GDM1 (cell line): Measurements from ENCODE around the gene ANO6.
A peak's percentile ranks its signal among the peaks of the same experiment; 100 is the strongest.
"Not testable (repeated sequence)": the region's sequence is repeated elsewhere in the genome, so short reads cannot be mapped to it uniquely, and the experiment has no call there.

Experiments
- DNase-seq: peaks from one replicate; lab custom pipeline; 2025; lab: John Stamatoyannopoulos, UW

Gene ANO6

DNA sequence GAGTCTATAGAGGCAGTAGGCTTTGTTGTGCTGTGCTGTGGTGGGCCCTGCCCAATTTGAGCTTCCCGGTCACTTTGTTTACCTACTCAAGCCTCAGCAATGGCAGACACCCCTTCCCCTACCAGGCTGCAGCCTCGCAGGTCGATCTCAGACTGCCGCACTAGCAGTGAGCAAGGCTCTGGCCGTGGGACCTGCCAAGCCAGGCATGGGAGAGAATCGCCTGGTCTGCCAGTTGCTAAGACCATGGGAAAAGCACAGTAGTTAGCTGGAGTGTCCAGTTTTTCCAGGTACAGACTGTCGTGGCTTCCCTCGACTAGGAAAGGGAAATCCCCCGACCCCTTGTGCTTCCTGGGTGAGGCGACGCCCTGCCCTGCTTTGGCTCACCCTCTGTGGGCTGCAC is 26.3 kb downstream of the ANO6 start:
- DNase-seq, result no peak

DNA sequence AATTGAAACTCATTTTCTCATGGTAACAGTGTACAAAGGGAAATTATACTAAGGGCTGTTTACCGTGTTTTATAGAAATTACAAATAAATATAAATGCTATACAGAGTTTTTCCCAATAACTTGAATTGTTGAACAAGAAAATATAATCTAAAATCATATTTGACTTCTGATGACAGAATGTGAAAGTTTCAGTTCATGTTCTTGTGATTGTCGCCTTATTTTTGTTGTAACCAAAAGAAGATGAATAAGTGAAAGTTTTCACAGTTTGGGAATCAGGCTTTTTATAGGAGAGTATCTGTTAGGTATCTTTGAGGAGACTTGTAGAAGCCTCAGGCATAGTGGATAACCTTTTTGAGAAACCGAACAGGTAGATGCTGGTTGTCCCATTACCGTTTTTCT is 28.1 kb downstream of the ANO6 start:
- DNase-seq, result no peak

DNA sequence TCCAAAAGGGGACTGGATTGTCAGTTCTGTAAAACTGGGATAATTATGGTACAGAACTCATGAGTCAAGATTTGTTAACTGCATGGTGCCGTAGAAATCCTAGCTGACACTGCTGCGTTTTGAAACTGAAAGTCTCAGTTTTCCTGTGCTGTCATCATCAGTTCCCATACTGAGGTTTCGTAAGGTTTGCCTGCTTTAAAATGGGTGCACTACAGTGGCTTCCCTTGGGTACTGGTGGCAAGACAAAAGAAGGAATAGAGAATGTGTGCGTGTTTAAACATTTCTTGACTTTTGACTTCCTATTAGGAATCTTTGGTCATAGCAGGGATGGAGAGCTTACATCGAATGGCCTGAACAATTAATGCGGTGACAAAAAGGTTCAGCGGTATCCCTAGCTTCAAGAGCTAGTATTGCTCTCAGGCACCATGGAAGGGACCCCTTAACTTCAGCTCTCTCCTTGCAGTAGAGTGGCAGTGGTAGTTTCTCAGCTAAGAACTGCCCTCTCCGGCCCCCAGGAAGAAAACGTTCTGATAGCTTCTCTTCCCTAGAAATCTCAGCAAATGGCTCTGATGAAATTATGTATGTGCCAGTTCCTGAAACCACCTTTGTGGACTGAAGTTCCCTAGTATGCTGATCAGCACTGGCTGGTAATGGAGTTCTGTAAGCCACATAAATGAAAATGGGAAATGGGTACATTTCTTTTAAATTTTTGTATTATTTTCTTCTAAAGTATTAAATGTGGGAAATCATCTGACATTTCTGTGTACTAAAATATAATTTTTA is 28.9 kb downstream of the ANO6 start:
- no peak for DNase-seq

DNA sequence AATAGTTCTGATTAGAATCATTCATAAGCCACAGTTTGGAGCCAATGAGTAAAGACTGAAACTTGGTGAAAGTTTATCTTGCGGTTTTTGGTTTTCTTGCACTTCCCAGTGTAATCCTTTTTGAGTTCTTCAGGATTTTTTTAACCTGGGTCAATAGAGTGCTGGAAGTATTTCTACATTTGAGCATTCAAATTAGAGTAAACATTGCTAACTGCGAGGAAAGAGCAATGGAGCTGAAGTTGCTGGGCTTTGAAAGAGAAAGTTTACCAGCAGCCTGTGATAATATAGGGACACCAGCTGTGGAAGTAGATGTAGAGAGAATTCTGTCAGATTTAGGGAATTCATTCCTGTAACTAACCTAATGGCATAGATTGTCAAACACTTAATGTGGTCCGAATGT is 30.3 kb downstream of the ANO6 start:
- no peak for DNase-seq

DNA sequence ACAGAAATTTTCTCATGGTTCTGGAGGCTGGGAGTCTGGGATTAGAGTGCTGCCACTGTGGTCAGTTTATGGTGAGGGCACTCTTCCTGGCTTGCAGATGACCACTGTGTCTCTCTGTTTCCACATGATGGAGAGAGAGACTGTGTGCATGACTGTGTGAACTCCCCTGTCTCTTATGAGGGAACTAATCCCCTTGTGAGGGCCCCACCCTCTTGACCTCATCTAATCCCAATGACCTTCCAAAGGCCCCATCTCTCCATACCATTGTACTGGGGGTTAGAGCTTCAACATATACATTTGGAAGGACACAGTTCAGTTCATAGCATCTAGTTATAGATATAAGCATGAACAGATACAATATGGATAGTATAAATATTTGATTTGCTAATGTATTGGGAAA is 31.7 kb downstream of the ANO6 start:
- DNase-seq, result no peak

DNA sequence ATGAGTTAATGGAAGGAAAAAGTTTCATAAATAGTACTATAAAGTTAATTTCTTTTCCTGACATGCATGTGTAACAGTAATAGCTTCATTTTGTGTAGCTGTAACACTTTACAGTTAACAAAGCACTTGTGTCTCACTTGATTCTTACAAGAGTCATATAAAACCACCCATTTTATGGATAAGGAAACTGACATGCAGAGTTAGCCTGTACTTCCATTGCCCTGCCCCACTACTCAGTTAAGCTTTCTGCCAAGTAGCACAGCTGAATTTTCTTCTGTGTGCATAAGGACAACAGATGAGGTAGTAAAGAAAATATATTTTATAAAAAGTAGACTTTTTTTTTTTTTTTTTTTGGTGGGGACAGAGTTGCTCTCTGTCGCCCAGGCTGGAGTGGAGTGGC is 32.2 kb downstream of the ANO6 start:
- no peak for DNase-seq

DNA sequence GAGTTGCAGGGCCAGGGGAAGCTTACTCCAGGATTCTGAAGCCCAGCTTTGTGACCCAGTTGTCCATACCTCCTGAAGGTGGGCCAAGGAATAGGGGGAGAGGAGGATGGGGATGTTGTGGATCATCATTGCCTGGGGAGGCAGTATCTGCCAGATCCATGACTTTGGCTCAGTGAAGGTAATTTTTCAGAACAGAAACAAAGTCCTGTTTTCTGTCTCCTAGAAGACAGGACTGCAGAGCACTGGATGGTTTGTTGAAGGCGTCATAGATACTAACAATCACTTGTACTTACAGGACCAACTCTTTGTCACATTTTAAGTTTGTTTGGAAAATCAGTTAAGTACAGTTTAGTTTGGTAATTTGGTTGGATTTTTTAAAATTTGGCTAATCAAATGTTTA is 38.4 kb downstream of the ANO6 start:
- DNase-seq, result no peak

DNA sequence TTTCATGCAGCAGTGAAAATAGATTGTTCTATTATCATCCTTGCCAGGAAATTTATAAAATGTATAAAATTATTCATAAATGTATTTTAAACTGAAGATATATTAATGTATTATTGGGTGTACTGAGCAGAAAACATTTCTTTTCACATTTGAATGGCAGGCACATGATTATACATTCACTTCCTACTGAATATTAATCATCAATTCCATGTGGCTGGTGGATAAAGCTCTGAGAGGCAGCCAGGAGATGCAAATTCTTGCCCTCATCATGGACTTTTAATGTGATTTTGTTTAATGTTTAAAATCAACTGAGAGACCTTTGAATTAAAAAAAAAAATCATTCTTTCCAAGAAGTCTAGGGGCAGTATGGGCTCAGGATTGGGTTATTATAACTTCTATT is 40.8 kb downstream of the ANO6 start:
- DNase-seq, result no peak

DNA sequence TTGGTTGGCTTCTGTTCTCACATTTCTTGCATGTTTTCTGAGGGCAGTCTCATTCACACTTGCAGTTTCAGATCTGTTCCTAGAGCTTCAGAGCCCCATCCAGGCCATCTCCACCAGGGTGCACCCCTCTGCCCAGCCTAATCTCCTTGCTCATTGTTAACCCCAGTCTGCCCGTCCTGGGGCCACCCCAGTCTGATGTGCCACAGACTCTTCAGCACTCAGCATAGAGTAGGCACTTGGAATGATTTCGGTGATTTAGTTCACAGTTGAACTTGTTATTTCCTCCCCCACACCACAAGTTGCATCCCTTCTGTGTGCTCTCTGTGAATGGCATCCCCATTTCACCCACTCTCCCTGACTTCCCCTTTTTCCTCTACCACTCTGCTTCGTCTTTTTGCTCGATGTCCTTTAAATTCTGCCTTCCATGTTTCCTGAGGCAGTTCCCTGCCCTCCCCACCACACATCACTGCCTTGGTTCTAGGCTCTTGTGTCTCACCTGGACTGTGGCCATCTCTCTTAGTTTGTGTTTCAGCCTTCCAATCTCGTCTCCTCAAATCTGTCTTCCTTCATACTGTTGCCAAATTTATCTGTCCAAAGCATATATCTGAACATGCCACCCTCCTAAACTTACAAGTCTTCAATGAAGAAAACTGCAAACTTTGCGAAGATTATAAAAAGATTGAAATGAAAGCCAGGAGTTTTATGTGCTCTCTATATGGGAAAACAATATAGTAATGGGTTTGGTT is 41.5 kb downstream of the ANO6 start:
- peak; percentile 62 for DNase-seq

DNA sequence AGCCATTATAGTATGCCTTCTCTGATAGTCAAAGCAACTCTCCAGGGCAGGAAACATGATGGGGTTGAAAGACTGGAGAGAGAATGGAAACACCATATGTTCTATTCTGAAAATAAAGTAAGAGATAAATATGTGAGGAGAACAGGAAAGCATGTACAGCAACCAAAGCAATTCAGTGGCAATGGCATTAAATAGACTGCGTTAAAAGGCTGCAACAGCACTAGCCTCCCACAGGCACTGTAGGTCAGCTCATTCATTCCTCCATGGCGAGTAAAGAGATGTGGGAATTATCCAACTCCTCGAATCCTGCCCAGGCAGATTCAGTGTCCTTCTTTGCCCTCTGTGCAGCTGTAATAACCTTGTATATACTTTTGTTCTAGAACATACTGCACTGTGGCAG is 43.8 kb downstream of the ANO6 start:
- no peak for DNase-seq

DNA sequence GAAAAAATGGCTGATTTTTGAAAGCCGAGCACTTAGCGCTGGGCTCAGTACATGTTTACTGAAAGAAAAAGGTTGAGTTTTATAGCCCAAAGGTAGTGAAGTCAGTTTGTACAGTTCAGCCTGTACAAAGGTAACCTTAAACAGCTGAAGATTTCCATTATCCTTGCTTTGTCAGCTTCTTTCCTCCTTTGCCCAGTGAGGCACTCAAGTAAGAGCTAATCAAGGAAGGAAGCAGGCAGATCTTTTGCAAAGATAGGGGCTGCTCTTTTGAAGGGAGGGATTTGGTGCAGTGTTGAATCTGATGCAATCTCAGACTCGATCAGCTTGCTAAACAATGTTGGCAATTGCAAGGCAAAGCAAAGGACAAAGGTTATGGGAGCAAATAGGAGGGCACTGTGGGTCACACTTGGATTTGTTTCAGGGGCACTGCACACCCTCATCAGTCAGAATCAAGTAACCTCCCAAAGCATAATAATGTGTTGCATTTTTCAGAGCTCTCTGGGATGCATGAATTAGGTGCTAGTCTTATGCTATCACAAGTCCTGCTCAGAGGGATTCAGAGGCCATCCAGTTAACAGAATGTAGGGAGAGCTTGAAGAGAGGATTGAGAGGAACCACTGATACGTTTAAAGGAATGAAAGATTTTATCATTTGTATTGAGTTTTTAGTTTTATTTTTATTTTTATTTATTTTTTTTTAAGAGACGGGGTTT is 44.4 kb downstream of the ANO6 start:
- no peak for DNase-seq

DNA sequence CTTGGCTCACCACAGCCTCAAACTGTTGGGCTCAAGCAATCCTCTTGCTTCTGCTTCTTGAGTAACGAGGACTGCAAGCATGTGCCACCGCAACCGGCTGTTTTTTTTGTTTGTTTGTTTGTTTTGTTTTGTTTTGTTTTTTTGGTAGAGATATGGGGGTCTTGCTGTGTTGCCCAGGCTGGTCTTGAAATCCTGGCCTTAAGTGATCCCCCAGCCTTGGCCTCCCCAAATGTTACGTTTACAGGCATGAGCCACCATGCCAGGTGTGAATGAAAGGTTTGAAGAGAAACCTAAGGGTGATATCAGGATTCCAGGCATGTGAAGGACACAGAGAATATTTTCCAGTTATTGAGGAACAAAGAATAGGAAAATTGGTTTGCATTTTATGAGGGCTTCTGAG is 45.0 kb downstream of the ANO6 start:
- no peak for DNase-seq

DNA sequence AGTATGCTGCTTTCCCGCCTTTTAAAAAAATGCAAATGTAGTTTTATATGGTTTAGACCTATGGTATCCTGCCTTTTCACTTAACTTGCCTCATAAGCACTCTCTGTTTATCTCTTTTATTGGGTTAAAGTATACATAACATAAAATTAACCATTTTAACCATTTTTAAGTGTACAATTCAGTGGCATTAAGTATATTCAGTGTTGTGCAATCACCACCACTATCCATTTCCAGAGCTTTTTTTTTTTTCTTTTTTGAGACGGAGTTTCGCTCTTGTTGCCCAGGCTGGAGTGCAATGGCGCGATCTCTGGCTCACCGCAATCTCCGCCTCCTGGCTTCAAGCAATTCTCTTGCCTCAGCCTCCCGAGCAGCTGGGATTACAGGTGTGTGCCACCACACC is 46.3 kb downstream of the ANO6 start:
- not testable (repeated sequence) for DNase-seq

DNA sequence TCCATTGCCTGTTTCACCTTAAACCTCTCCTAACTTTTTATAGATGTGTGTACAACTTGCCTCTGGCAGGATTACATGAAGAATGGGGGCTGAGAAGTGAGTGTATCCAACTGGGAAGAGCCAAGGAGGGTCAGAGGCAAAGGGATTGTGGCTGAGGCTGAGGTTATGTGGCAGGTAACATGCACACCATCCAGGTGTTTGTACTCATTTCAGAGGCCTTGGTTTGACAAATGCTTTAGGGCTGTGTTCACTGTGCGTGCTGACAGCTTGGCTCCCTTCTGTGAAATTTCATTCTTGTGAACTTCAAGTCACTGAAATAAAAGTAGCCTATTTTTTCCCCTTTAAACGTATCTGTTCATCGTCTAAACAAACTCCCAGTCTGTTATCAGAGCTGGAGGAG is 47.7 kb downstream of the ANO6 start:
- DNase-seq, result no peak

DNA sequence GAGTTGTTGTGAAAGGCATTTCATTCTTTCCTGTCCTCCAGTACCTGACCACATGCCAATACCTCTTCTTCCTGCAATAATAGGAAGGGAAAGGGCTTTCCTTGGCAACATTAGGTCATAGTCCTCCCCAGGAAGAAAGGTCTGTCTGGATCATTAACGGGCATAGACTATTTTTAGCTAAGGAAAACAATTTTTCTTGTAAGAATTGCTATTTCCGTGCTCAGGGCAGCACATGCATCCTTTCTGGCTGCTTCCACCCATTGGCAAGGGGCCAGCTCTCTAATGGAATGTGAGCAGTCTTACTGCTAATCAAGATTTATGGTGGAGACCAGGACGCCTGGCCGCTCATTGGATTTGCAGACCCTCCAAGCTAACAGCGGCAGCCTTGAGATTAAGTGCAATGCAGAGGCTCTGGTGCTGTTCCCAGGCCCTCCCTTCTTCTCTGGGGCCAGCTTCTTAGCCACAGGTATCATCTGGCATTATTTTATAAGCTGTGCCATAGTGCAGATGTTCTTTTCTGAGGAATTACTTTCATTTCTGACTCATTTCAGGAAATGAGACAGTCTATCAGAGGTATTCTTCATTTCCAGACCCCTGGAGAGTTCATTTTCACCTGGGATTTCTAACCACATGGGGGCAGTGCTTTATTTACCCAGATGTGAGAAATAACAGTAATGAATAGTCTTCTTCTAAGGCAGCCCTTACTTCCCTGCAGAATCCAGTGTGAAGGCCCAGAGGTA is 52.9 kb downstream of the ANO6 start:
- no peak for DNase-seq

DNA sequence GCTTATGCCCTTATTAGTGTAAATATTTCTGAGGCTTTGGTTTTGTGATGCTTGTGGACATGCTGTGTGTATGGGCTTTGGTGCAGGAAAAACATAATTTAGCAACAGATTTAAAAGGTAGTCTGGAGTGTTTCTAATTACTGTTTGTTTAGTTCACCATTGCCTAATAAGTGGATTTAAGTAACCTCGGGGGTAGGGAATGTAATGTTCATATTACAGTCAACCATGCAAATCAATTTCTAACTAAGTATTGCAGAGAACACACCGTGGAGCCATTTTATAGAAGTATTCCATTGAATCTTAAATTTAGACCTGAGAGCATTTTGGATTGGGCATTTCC is 53.5 kb downstream of the ANO6 start:
- DNase-seq, result no peak

DNA sequence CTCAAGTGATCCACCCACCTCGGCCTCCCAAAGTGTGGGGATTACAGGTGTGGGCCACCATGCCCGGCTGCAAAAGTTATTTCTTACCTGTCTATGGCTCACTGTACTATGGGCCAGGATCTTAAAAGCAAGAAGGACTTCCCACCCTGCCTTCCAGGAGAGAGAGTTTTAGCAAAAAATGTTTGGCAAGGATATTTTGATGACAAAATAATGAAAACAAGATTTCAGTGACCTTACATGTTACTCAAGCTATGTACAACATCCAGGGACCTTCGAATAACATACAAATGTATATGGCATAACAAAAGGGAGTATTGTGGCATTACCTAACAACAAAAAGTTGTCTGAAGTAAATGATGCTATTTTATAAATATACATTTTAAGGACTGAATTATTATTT is 55.1 kb downstream of the ANO6 start:
- no peak for DNase-seq

DNA sequence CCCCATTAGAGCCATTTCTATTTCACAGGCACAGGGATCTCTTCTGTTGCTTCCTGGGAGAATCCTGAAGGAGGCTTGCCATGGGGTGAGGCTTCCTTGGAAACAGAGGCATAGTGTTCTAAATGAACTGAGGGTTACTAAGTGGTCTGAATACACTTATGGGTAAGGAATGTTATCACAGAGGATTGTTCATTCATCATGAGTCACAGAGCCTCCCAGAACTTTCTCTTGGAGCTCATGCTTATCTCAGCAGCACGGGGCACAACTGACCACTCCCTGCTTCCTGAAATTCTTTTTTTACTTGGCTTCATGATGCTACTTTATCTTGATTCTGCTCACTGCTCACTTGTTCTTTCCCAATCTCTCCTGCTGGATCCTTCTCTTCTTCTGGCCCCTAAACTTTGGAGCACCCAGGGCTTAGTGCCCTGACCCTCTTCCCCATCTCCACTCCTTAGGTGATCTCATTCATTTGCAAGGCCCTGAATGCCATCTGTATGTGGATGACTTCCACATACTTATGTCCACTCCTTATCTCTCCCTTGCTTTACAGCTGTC is 57.9 kb downstream of the ANO6 start:
- DNase-seq, result no peak

DNA sequence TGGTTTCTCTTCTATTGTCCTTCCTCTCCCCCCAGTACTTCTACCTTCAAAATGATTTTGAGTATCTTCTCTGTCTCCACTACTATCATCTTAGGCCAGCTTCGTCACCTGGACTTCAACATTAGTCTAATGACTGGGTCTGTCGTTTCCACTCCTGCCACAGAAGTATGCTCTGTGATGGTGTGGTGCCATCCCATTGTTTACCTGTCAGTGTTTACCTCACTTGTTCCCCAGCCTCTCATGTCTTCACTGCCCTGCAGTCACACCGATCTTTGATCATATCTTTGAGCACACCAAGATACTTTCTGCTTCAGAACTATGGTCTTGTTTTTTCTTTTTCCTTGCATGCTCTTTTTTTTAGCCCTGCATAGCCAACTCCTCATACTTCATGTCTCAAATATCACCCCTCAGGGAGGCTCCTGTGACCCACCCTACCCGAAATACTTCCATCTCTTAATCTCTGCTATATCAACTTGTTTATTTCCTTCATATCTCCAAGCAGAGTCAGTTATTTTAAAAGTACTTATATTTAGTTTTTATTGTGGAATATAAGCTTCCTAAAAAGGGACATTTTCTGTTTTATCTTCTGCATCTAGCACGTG is 60.4 kb downstream of the ANO6 start:
- no peak for DNase-seq

DNA sequence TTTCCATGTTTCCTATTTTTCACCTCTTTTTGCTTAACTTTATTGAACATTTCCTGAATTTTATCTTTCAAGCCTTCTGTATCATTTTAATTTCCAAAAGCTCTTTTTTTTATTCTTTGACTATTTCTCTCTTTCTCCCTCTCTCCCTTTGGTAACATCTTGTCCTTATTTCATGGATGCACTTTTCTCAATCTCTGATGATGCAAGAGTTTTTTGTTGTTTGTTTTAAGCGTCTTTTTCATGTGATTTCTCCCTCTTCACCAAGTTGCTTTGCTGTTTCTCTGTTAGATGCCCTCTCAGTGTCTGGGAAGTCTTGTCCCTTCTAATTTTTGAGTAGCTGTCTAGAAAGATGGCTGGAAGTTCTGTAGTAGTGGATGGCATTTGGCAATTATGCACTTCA is 62.6 kb downstream of the ANO6 start:
- no peak for DNase-seq

DNA sequence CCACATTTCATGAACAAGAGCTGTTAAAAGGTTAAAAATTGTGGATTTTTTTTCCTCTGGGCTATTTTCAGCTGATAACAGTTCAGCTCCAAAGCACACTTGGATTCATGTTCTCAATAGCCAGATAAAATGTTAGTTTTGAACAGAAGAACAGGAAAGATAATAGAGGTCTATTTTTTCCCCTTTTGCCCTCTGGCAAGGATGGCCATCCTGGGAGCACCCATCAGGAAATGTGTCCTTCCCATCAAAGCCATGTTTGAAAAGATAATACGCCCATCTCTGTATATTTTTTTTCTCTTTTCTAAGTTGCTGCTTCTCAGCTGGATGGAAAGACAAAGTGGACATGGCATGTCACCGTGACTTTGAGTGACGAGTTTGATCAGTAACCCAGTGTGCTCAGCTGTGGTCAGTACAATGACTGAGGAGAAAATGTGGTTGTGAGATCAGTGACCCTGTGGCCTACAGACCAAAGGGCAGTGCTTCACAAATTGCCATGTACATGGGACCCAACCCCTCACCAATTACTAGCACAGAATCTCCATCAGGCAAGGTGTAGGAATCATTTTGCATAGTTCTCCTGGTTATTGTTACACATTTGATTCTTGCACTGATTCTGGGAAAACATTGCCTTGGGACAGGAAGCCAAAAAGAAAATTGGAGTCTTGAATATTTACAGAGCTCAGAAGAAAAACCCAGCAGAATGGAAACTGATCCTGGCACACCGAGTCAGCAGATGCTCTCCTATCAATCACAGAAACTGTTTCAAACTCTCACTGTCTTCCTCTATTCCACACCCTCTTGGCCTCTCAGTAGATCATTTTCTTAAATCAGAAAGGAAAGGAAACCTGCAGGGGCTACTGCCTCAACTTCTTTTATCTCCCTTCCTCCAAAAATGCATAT is 64.3 kb downstream of the ANO6 start:
- no peak for DNase-seq
